Raji (cell line): ENCODE data around the gene CYTL1.

ENCODE experiments used
- POLR2A ChIP-seq: IDR thresholded peaks from 2 replicates; pipeline ENCODE4 v1.6.1; 2011; ENCODE audit warnings: low read depth, low read length, control low read depth; ENCODE audit not compliant: insufficient read depth

Gene CYTL1, protein sequence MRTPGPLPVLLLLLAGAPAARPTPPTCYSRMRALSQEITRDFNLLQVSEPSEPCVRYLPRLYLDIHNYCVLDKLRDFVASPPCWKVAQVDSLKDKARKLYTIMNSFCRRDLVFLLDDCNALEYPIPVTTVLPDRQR

DNA sequence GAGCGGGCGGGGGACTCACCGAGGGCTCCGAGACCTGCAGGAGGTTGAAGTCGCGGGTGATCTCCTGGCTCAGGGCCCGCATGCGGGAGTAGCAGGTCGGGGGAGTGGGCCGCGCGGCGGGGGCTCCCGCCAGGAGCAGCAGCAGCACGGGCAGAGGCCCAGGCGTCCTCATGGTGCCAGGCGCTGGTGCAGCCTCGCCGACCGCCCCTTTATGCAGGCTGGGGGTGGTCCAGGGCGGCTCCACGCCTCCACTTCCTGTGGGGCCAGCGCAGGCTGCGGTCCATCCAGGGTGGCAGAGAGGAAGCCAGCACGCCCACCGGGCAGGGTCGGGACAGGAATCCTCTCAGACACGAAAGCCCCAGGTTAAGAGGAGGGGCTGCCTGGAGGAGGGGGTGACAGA, at the start of gene CYTL1:
Gene CYTL1 (minus strand): TSS at position 185 of the 400 bp plus-strand sequence. CDS start 13 bp downstream, at position 172.
- no peak for TF ChIP-seq POLR2A

DNA sequence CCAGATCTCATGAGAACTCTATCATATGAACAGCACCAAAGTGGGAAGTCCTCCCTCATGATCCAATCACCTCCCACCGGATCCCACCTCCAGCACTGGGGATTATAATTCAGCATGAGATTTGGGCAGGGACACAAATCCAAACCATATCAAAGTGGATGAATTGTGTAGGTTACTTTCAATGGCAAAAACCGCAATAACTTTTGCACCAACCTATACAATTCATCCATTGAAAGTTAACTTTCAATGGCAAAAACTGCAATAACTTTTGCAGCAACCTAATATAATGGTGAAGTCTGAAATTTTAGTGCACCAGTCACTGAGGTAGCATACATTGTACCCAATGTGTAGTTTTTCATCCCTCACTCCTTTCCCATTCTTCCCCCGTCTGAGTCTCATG, 48.6 kb upstream of the CYTL1 start:
- TF ChIP-seq POLR2A = no peak

- no peak for TF ChIP-seq POLR2A
These were observed 46.8 kb upstream of the CYTL1 start for GRCh38 chr4:5066101-5066500.

GRCh38 chr4:5055411-5055810, 36.2 kb upstream of the CYTL1 start:
- TF ChIP-seq POLR2A = no peak

GRCh38 chr4:5054532-5054931, 35.3 kb upstream of the CYTL1 start:
- no peak for TF ChIP-seq POLR2A

GRCh38 chr4:5052726-5053425, 33.6 kb upstream of the CYTL1 start:
- no peak for TF ChIP-seq POLR2A

DNA sequence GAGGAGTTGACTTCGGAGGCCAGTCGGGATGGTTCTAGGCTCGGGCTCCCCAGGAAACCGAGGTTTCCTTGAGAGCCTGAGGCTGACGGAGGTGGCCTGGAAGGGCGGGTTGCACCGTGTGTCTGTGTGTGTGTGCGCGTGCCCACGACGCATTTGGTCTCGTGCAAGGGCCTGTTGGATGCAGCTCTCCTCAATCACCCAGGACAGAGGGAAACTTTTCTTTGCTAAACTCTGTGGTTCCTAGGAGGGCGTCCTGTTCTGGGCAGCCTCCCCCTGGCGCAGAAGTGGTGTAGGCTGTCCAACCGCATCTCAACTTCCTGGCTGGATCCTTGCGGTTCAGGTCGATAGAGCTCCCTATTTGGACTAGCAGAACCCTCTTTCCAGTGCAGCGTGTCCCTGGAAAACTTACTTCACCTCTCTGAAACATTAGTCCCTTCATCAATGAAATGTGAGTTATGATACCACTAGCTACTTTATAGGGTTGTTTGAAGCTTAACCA, 33.0 kb upstream of the CYTL1 start:
- TF ChIP-seq POLR2A = no peak

- TF ChIP-seq POLR2A = no peak
These were observed 32.3 kb upstream of the CYTL1 start, which contains the start of gene STK32B for GRCh38 chr4:5051278-5052203. Gene STK32B, plus strand, starts transcription at chr4:5051480.

DNA sequence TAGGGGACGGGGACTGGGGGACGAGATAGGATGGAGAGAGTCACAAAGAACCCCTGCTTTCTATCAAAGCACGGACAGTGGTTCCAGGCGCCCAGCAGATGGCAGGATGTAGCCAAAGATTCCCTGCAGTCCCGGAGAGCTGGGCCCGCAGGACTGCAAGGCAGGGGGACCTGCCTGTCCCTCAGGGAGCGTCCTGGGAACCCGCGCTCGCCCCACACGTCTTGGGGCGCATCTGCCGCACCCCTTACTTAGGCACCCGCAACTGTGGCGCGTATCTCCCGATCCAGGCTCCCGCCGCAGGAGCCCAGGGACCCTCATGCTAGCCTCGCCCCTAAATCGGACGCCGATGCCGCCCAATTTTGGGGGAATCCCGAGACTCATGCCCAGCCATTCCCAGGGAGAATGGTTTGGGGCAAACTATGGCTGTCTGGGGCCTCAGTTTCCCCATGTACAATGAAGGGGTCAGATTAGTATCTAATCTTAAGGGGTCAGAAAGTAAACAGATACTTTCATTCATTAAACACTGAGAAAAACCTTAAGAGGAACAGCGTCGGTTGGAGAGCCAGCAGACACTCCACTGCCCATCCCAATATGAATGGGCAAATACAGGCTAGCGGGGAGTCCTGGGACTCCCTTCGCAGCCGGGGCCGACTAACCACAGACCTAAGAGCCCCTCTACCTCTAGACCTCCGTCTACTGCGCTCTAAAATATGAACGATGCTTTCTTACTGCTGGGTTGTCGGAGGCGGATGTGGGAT, 31.4 kb upstream of the CYTL1 start:
- TF ChIP-seq POLR2A = no peak

GRCh38 chr4:5048721-5049120, 29.5 kb upstream of the CYTL1 start:
- no peak for TF ChIP-seq POLR2A

DNA sequence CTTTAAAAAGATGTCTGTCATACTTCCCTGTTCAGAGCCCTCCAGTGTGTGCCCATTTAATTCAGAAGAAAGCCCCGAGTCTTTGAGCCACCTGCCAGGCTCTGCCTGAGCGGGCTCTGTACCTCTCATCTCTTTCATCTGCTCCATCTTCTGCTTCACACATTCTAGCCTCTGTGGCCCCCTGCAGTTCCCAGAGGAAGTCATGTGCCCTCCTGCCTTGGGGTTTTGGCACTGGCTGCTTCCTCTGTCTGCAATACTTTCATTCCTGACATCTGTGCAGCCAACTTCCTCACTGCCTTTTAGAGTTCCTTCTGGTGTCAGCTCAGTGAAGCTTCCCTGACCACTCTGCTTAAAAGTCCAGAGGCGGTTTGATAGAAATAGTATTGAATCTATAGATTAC, 25.8 kb upstream of the CYTL1 start:
- TF ChIP-seq POLR2A = no peak

DNA sequence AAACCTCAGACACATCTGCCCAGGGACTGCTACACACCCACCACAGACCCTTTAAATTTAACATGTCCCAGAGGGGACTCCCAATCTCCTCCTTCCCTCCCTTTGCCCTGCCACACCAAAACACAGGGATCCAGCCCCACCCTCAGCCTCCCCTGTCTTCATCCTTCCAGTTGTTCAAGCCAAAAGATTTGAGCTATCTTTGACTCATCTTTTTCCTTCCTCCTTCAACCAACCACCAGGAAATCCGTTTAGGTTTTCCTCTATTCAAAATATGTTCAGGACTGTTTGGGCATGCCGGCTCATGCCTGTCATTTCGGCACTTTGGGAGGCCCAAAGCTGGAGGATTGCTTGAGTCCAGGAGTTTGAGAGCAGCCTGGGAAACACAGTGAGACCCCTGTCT, 25.1 kb upstream of the CYTL1 start:
- no peak for TF ChIP-seq POLR2A

GRCh38 chr4:5043579-5043978, 24.3 kb upstream of the CYTL1 start:
- no peak for TF ChIP-seq POLR2A

- no peak for TF ChIP-seq POLR2A
These were observed 22.4 kb upstream of the CYTL1 start for GRCh38 chr4:5041699-5042098.
